Fibroblast of villous mesenchyme (primary cell): Measurements from ENCODE around the gene FCAMR. TPM values are rescaled to one million over a fixed set of nuclear protein-coding genes. Genes with fewer than 3 reads are reported as not detected.

Experiments used
- DNase-seq: peaks from one replicate; pipeline ENCODE4 v3.0.0-alpha.2; 2010; ENCODE audit warnings: low read depth
- H3K4me3 ChIP-seq: 2 replicates; pipeline ENCODE4 v1.5.1; 2011; ENCODE audit warnings: low read depth, mild to moderate bottlenecking, low read length
- total RNA-seq: library from RNA; depleted of rRNA; stranded (reverse); fragments of >200 nt; gene quantifications from 2 replicates; pipeline ENCODE4 v1.2.3, GENCODE V29; 2012
- TF ChIP-seq, protein P1 (sequence below): IDR thresholded peaks from 2 replicates; pipeline ENCODE4 v1.5.1; 2012; ENCODE audit warnings: low read depth, mild to moderate bottlenecking, low read length; ENCODE audit not compliant: insufficient read depth

Gene FCAMR
- total RNA-seq, 1 donor: not detected

DNA sequence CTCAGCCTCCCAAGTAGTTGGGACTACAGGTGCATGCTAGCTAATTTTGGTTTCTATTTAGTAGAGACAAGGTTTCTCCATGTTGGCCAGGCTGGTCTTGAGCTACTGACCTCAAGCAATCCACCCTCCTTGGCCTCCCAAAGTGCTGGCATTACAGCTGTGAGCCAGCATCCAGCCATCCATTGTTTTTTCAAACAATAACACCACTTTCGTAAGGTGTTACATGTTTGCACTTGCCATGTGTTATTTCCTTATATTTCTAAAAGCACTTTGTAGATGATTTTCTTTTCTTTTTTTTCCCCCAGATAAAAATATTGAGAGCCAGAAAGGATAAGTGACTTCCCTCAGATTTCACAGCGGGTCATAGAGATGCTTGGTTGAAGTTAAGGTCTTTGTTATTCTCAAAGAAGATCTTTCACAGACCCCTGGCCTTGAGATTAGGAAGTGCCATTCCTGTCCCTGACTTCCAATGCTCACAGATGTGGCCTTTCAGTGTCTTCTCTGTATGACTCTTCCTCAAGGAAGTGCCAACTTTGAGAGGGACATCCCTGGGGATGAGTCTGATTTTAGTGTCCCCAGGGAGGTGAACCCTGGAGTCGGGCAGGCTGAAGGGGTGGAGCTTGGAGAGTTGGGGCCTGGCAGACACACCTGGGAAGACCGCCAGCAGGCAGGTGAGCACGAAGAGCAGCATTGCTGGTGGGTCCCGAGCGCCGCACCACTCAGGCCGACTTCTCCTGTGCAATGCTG, 30.2 kb downstream of the FCAMR start:
- H3K4me3 ChIP-seq: no peak overlapping the region
- TF ChIP-seq, protein P1, sequence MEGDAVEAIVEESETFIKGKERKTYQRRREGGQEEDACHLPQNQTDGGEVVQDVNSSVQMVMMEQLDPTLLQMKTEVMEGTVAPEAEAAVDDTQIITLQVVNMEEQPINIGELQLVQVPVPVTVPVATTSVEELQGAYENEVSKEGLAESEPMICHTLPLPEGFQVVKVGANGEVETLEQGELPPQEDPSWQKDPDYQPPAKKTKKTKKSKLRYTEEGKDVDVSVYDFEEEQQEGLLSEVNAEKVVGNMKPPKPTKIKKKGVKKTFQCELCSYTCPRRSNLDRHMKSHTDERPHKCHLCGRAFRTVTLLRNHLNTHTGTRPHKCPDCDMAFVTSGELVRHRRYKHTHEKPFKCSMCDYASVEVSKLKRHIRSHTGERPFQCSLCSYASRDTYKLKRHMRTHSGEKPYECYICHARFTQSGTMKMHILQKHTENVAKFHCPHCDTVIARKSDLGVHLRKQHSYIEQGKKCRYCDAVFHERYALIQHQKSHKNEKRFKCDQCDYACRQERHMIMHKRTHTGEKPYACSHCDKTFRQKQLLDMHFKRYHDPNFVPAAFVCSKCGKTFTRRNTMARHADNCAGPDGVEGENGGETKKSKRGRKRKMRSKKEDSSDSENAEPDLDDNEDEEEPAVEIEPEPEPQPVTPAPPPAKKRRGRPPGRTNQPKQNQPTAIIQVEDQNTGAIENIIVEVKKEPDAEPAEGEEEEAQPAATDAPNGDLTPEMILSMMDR: no peak
- DNase-seq: no peak

DNA sequence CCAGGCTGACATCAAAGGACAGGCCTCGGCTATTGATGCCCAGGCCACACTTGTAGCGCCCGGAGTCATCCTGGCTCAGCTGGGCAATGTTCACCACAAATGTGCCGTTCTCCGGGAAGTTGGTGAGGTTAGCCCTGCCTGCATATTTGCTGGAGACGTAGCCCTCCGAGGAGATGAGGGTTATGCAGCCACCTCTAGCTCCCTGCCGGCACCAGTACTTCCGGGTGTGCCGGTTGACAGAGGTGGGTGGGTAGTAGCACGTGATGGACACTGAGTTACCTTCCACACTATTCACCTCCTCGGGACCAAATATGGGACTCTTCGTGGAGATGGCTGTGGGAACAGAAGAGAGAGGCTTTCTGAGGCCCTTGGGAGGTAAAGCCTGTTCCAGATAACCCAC, 31.1 kb downstream of the FCAMR start:
- TF ChIP-seq, protein P1: no peak
- no peak for DNase-seq
- H3K4me3 ChIP-seq: no peak overlapping the region

DNA sequence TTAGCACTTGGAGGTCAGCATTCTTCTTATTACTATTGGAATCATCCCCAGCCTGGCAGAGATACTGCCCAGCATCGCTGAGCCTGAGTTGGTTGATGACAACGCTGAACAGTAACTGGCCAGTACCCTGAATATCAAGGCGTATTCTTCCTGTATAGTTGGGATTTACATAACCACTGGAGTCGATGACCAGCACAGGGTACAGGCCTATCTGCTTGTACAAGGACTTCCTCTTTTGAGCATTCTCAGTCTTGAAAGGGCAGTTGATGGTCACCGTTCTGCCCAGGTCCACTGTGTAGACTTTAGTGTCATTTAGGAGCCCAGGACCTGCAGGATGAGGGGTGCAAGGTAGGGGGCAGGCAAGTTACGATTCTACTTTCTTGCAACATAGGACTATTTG, 32.8 kb downstream of the FCAMR start:
- TF ChIP-seq, protein P1: no peak
- H3K4me3 ChIP-seq: no peak overlapping the region
- DNase-seq: no peak

DNA sequence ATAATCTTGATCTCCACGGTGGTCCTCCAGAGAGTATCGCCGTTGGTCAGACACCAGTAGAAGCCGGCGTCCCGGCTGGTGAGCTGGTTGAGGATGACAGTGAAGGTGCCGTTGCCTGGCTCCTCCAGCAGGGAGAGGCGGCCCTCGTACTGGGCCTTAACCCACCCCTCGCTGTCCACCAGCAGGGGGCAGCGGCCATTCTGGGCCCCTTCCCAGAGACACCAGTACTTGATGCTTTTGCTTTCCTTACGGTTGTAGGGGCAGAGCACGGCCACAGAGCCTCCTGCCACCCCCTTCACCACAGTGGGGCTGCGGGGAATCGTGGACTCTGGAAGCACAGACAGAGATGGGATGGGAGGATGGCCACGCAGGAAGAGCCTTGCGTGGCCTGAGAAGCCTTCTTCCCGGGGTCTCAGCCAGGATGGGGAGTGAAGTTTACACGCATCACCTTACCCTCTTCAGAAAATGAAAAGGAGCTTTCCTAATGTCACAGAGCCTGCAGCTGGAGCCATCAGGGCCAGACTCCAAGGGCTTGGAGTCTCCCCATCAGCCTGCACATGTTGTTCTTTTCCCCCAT, 34.7 kb downstream of the FCAMR start:
- TF ChIP-seq, protein P1: peak; percentile 80
- peak; percentile 56 for DNase-seq
- H3K4me3 ChIP-seq: no peak overlapping the region

DNA sequence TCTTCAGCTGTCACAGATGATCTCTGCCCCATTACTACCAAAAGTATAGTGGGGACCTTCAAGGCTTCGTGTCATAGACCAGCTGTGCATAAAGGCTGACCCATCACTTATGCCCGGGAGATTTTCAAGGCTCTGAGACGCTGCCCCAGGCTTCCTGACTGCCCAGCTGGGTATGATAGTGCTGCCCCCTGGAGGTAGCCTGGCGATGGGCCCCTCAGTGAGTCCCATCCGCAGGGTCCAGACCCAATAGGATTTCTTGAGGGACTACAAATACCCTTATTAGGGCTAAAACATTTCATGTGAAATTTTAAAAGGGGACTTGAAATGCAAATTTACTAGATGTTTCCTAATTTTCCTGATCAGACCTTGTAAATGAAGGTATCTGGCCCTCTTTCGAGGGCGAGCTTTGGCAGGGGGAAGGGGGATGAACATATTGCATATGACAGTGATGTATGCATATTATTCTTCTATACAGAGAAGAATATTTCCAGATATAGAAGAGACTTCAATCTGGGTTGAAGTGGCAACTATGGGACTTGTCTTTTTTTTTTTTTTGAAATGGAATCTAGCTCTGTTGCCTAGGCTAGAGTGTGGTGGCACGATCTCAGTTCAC, 36.8 kb downstream of the FCAMR start:
- no peak overlapping the region for H3K4me3 ChIP-seq
- DNase-seq: peak; percentile 22
- TF ChIP-seq, protein P1: peak; percentile 71

DNA sequence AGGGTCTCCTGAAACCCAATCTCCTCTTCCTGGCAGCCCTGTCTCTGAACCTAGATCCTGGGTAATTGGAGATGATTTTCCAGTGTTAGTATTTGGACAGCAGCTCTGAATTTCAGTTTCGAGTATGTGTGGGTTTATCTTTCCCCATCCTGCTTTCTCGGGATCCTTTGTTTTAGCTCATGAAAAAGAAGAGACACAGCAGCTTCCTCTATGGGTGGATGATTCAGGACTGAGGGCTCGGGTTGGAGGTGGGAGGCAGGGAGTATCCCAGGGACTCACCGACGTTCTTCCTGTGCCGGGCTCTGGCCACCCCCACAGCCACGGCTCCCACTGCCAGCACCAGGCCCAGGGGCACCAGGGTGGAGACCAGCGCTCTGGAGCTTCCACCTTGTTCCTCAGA, 38.1 kb downstream of the FCAMR start:
- TF ChIP-seq, protein P1: no peak
- no peak for DNase-seq
- H3K4me3 ChIP-seq: no peak overlapping the region
